PFSK-1 (cell line): ENCODE results near the gene ELOVL1.

Source experiments
- POLR2AphosphoS5 ChIP-seq: IDR thresholded peaks from 2 replicates; pipeline ENCODE4 v1.6.1; 2012; ENCODE audit warnings: low read depth, mild to moderate bottlenecking, control low read depth, low read length, moderate library complexity
- SIN3A ChIP-seq: IDR thresholded peaks from 2 replicates; pipeline ENCODE4 v1.6.1; 2012; ENCODE audit warnings: mild to moderate bottlenecking, low read length, moderate library complexity, borderline replicate concordance; ENCODE audit not compliant: insufficient read depth

DNA sequence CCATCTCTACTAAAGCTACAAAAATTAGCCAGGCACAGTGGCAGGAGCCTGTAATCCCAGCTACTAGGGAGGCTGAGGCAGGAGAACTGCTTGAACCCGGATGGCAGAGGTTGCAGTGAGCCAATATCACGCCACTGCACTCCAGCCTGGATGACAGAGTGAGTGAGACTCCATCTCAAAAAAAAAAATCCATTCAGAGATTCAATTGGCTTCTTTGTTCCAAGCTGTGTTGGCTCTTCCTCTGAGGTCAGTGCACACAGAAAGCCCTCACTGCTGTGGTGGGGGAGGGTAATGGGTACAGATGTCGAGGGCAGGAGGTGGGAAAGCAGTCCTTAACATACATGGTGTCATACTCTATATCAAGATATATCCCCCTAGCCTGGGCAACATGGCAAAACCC lies 52.3 kb downstream of the ELOVL1 start:
- TF ChIP-seq POLR2AphosphoS5 (no peak), SIN3A (no peak)
